ENCODE data around the gene SGCD.

The SGCD gene

GRCh38 chr5:156409834-156410233 lies 82.9 kb downstream of the SGCD start:
- Histone ChIP-seq H3K4me3 (replicated peaks; ENCODE audit: low read depth, low read length) (no peak overlapping the region), H3K27me3 (replicated peaks; ENCODE audit: control insufficient read depth, insufficient read depth, low read length) (no peaks in the 10 kb centered on the region), H3K36me3 (ENCODE audit: control insufficient read depth, insufficient read depth, low read length) (no peaks in the 10 kb centered on the region)
- TF ChIP-seq CTCF (IDR thresholded peaks at IDR 0.05; ENCODE audit: insufficient read depth, low read length, poor library complexity, severe bottlenecking), result no peak
- no peak for DNase-seq (ENCODE audit: extremely low read depth, insufficient read length)

- TF ChIP-seq CTCF (IDR thresholded peaks at IDR 0.05; ENCODE audit: insufficient read depth, low read length, poor library complexity, severe bottlenecking), result no peak
Observed at GRCh38 chr5:156411185-156411613, 84.2 kb downstream of the SGCD start.

GRCh38 chr5:156411957-156412356 lies 85.0 kb downstream of the SGCD start:
- TF ChIP-seq CTCF (IDR thresholded peaks at IDR 0.05; ENCODE audit: insufficient read depth, low read length, poor library complexity, severe bottlenecking), result no peak
- H3K27me3 ChIP-seq (replicated peaks; ENCODE audit: control insufficient read depth, insufficient read depth, low read length), result no peaks in the 10 kb centered on the region
- no peaks in the 10 kb centered on the region for H3K36me3 ChIP-seq (ENCODE audit: control insufficient read depth, insufficient read depth, low read length)
- H3K4me3 ChIP-seq (replicated peaks; ENCODE audit: low read depth, low read length), result no peak overlapping the region
- DNase-seq (ENCODE audit: extremely low read depth, insufficient read length), result no peak

More at GRCh38 chr5:156411185-156411613, 84.2 kb downstream of the SGCD start:
- no peak for DNase-seq (ENCODE audit: extremely low read depth, insufficient read length)
- Histone ChIP-seq H3K4me3 (replicated peaks; ENCODE audit: low read depth, low read length) (no peak overlapping the region), H3K36me3 (ENCODE audit: control insufficient read depth, insufficient read depth, low read length) (no peaks in the 10 kb centered on the region), H3K27me3 (replicated peaks; ENCODE audit: control insufficient read depth, insufficient read depth, low read length) (no peaks in the 10 kb centered on the region)

DNA sequence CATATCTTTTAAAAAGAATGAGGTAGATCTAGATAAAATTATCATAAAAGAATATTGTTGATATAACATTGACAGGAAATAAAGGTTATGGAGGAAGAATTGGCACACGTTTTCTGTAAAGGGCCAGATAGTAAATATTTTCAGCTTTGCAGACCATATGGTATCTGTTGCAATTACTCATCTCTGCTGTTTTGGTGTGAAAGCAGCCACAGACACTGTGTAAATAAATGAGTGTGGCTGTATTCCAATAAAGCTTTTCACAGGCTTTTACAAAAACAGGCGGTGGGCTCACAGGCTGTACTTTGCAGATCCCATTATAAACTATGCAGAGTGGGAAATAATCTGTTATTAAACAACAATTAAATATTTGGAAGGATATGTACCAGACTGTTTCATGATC lies 87.4 kb downstream of the SGCD start:
- no peak overlapping the region for H3K4me3 ChIP-seq (replicated peaks; ENCODE audit: low read depth, low read length)
- DNase-seq (ENCODE audit: extremely low read depth, insufficient read length), result no peak
- TF ChIP-seq CTCF (IDR thresholded peaks at IDR 0.05; ENCODE audit: insufficient read depth, low read length, poor library complexity, severe bottlenecking), result no peak
- H3K36me3 ChIP-seq (ENCODE audit: control insufficient read depth, insufficient read depth, low read length), result no peaks in the 10 kb centered on the region
- no peaks in the 10 kb centered on the region for H3K27me3 ChIP-seq (replicated peaks; ENCODE audit: control insufficient read depth, insufficient read depth, low read length)

GRCh38 chr5:156419661-156420060 lies 92.7 kb downstream of the SGCD start:
- Histone ChIP-seq H3K27me3 (replicated peaks; ENCODE audit: control insufficient read depth, insufficient read depth, low read length) (no peaks in the 10 kb centered on the region), H3K36me3 (ENCODE audit: control insufficient read depth, insufficient read depth, low read length) (no peaks in the 10 kb centered on the region), H3K4me3 (replicated peaks; ENCODE audit: low read depth, low read length) (no peak overlapping the region)
- no peak for DNase-seq (ENCODE audit: extremely low read depth, insufficient read length)
- TF ChIP-seq CTCF (IDR thresholded peaks at IDR 0.05; ENCODE audit: insufficient read depth, low read length, poor library complexity, severe bottlenecking), result no peak

GRCh38 chr5:156420665-156421064 lies 93.7 kb downstream of the SGCD start:
- H3K27me3 ChIP-seq (replicated peaks; ENCODE audit: control insufficient read depth, insufficient read depth, low read length), result no peaks in the 10 kb centered on the region
- no peak for TF ChIP-seq CTCF (IDR thresholded peaks at IDR 0.05; ENCODE audit: insufficient read depth, low read length, poor library complexity, severe bottlenecking)
- DNase-seq (ENCODE audit: extremely low read depth, insufficient read length), result no peak
- no peak overlapping the region for H3K4me3 ChIP-seq (replicated peaks; ENCODE audit: low read depth, low read length)
- H3K36me3 ChIP-seq (ENCODE audit: control insufficient read depth, insufficient read depth, low read length), result no peaks in the 10 kb centered on the region
